Activated naive CD4-positive, alpha-beta T cell treated with anti-CD3 and anti-CD28 coated beads for 36 hours (primary cell): Measurements from ENCODE around the gene CXCR3. TPM values are rescaled to one million over a fixed set of nuclear protein-coding genes. Genes with fewer than 3 reads are reported as not detected.
"Not testable (repeated sequence)": the region's sequence is repeated elsewhere in the genome, so short reads cannot be mapped to it uniquely, and the experiment has no call there.

Experiments used
- CTCF ChIA-PET: fragments of 350-600 bp; sonication (Branson Sonifier 250); formaldehyde crosslinking; loops from one replicate; lab custom pipeline; 2021; ENCODE audit warnings: antibody characterized with exemption; lab: Charles Lee
- DNase-seq: peaks from one replicate; pipeline ENCODE4 v3.0.0-alpha.2; 2020
- H3K27ac Mint-ChIP-seq: one replicate; pipeline ENCODE4 v1.8.0; 2021; ENCODE audit warnings: mild to moderate bottlenecking, mixed read lengths
- H3K27me3 Mint-ChIP-seq: one replicate; pipeline ENCODE4 v1.8.0; 2021; ENCODE audit warnings: low read depth, mixed read lengths
- H3K36me3 Mint-ChIP-seq: one replicate; pipeline ENCODE4 v1.8.0; 2021; ENCODE audit warnings: low read depth, mixed read lengths
- H3K4me1 Mint-ChIP-seq: one replicate; pipeline ENCODE4 v1.8.0; 2021; ENCODE audit warnings: low read depth, mixed read lengths
- H3K4me3 Mint-ChIP-seq: one replicate; pipeline ENCODE4 v1.8.0; 2021; ENCODE audit warnings: mild to moderate bottlenecking, moderate library complexity, mixed read lengths
- H3K9me3 Mint-ChIP-seq: one replicate; pipeline ENCODE4 v1.8.0; 2021; ENCODE audit warnings: mixed read lengths
- intact Hi-C: fragments of 100-400 bp; cut with micrococcal nuclease; formaldehyde crosslinking; loops from one replicate; pipeline ENCODE4 v1.15.1; 2023
- total RNA-seq, 2 experiments: library from RNA; stranded (reverse); gene quantifications; one replicate each; pipeline ENCODE4 v1.2.3, GENCODE V29; 2021

CXCR3 gene
- total RNA-seq, 2 experiments from 2014 or later = 2.1 to 2.5 TPM

DNA sequence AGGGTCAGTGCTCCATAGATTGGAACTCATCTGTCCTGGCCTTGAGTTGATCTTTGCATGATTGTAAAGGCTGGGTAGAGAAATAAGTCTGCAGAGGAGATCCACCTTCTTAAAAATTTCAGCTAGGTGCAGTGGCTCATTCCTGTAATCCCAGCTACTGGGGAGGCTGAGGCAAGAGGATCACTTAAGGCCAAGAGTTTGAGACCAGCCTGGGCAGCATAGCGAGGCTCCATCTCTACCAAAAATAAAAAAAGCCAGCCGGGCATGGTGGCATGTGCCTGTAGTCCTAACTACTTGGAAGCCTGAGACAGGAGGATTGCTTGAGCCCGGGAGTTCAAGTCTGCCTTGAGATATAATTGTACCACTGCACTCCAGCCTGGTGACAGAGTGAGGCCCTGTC, 476 bp upstream of the CXCR3 start:
- H3K27ac Mint-ChIP-seq = peak overlapping the region; percentile 96
- intact Hi-C loops = loop anchor here (1.0 to 10.0 kb wide), 7 partner anchors 32 to 1006 kb away; partner anchors contain the start of gene IL2RG
- CTCF ChIA-PET = interaction anchor here (0.9 to 2.2 kb wide), 3 partner anchors 22 to 33 kb away, joined by 3 to 14 read pairs (median 3); no protein-coding TSS in a partner anchor
- no peaks in the 10 kb centered on the region for H3K27me3 Mint-ChIP-seq
- peaks cover 13% of the 10 kb centered on the region for H3K36me3 Mint-ChIP-seq
- peaks cover 78% of the 10 kb centered on the region for H3K4me1 Mint-ChIP-seq
- peaks cover 1% of the 10 kb centered on the region for H3K9me3 Mint-ChIP-seq
- no peak for DNase-seq
- H3K4me3 Mint-ChIP-seq = peak overlapping the region; percentile 71

- CTCF ChIA-PET = interaction anchor here (0.7 to 0.9 kb wide), 2 partner anchors 26 to 58 kb away, joined by 3 read pairs; no protein-coding TSS in a partner anchor
- Mint-ChIP-seq H3K27ac (peak overlapping the region; percentile 96), H3K4me3 (peak overlapping the region; percentile 71), H3K36me3 (peaks cover 21% of the 10 kb centered on the region), H3K27me3 (no peaks in the 10 kb centered on the region), H3K4me1 (peaks cover 68% of the 10 kb centered on the region), H3K9me3 (peaks cover 1% of the 10 kb centered on the region)
- no peak for DNase-seq
- intact Hi-C loops = loop anchor here (2.0 to 10.0 kb wide), 3 partner anchors 437 to 1007 kb away; partner anchors contain the start of gene IL2RG
Observed at GRCh38 chrX:71617742-71618141, 569 bp downstream of the CXCR3 start.

GRCh38 chrX:71616672-71617529, 1.4 kb downstream of the CXCR3 start:
- intact Hi-C loops = loop anchor here (10.0 kb wide), 1 partner anchor 1008 kb away; no protein-coding TSS in a partner anchor
- no peak for DNase-seq
- Mint-ChIP-seq H3K4me1 (peaks cover 60% of the 10 kb centered on the region), H3K27me3 (no peaks in the 10 kb centered on the region), H3K9me3 (peaks cover 1% of the 10 kb centered on the region), H3K4me3 (peak overlapping the region; percentile 71), H3K36me3 (peaks cover 24% of the 10 kb centered on the region), H3K27ac (peak overlapping the region; percentile 96)
- CTCF ChIA-PET = no interaction called here

GRCh38 chrX:71615954-71616353, 2.4 kb downstream of the CXCR3 start:
- H3K4me1 Mint-ChIP-seq = peaks cover 54% of the 10 kb centered on the region
- intact Hi-C loops = loop anchor here (10.0 kb wide), 1 partner anchor 1009 kb away; no protein-coding TSS in a partner anchor
- H3K36me3 Mint-ChIP-seq = peaks cover 29% of the 10 kb centered on the region
- DNase-seq = peak; percentile 44
- no peaks in the 10 kb centered on the region for H3K27me3 Mint-ChIP-seq
- H3K27ac Mint-ChIP-seq = peak overlapping the region; percentile 69
- peak overlapping the region; percentile 46 for H3K4me3 Mint-ChIP-seq
- CTCF ChIA-PET = interaction anchor here (0.6 to 1.4 kb wide), 2 partner anchors 36 to 109 kb away, joined by 3 to 6 read pairs; no protein-coding TSS in a partner anchor
- peaks cover 1% of the 10 kb centered on the region for H3K9me3 Mint-ChIP-seq

GRCh38 chrX:71615056-71615455, 3.3 kb downstream of the CXCR3 start:
- DNase-seq = no peak
- intact Hi-C loops = loop anchor here (10.0 kb wide), 1 partner anchor 1010 kb away; no protein-coding TSS in a partner anchor
- peak overlapping the region; percentile 69 for H3K27ac Mint-ChIP-seq
- no peak overlapping the region for H3K4me3 Mint-ChIP-seq
- peaks cover 32% of the 10 kb centered on the region for H3K36me3 Mint-ChIP-seq
- CTCF ChIA-PET = interaction anchor here (0.6 to 1.4 kb wide), 2 partner anchors 37 to 146 kb away, joined by 4 to 6 read pairs; no protein-coding TSS in a partner anchor
- H3K4me1 Mint-ChIP-seq = peaks cover 45% of the 10 kb centered on the region
- peaks cover under 1% of the 10 kb centered on the region for H3K9me3 Mint-ChIP-seq
- no peaks in the 10 kb centered on the region for H3K27me3 Mint-ChIP-seq

DNA sequence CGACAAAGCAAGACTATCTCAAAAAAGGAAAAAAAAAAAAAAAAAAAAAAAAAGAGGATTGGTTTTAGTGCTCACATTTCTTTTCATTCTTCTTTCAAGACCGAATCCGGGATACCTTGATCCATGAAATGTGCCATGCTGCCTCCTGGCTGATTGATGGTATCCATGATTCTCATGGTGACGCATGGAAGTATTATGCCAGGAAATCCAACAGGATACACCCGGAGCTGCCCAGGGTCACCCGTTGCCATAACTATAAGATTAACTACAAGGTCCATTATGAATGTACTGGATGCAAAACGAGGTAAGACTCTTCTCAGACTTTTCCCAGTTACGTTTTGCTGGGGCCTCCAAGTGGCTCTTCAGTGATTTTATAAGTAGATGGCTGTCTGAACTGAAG, 6.1 kb downstream of the CXCR3 start:
- Mint-ChIP-seq H3K4me1 (peaks cover 37% of the 10 kb centered on the region), H3K27me3 (no peaks in the 10 kb centered on the region), H3K9me3 (no peaks in the 10 kb centered on the region), H3K27ac (no peak overlapping the region), H3K4me3 (no peak overlapping the region), H3K36me3 (peaks cover 47% of the 10 kb centered on the region)
- intact Hi-C loops = loop anchor here (10.0 kb wide), 1 partner anchor 1013 kb away; no protein-coding TSS in a partner anchor
- no peak for DNase-seq
- CTCF ChIA-PET = no interaction called here

GRCh38 chrX:71611736-71612135, 6.6 kb downstream of the CXCR3 start:
- Mint-ChIP-seq H3K4me1 (peaks cover 37% of the 10 kb centered on the region), H3K36me3 (peaks cover 48% of the 10 kb centered on the region)
- DNase-seq, H3K4me3 Mint-ChIP-seq, H3K27ac Mint-ChIP-seq, H3K27me3 Mint-ChIP-seq, CTCF ChIA-PET, H3K9me3 Mint-ChIP-seq: not testable (repeated sequence)
- intact Hi-C loops = loop anchor here (10.0 kb wide), 1 partner anchor 1013 kb away; no protein-coding TSS in a partner anchor

DNA sequence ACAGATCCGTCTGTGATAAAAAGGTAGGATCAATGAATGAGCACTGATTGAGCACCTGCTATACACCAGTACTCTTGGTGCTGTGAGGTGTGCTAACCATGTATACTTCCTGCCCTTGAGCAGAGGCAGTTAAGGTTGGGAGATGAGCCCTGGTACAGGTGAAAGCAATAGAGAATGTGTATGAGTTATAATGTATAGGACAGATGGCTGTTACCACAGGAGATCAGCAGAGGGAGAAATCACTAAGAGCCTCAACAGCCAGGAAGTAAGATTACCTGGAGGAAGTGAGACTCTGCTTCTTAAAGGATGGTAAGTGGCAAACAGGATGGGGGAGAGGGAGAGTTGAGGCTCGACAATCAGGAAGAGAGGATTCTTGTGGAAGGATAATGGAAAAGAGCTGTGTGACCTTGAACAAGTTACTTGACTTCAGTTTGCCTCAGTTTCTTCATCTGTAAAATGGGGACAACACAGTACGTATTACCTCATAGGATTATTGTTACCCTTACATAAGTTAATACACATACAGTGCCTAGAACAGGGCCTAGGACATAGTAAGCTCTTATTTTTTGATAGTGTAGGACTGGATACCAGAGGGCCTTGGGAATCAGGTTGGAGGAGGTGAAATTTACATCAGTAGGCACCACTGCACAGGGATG, 9.1 kb downstream of the CXCR3 start:
- H3K9me3 Mint-ChIP-seq = peaks cover 2% of the 10 kb centered on the region
- CTCF ChIA-PET = interaction anchor here (0.8 to 0.9 kb wide), 2 partner anchors 43 to 48 kb away, joined by 3 to 4 read pairs; no protein-coding TSS in a partner anchor
- no peak for DNase-seq
- H3K4me1 Mint-ChIP-seq = peaks cover 41% of the 10 kb centered on the region
- H3K36me3 Mint-ChIP-seq = peaks cover 53% of the 10 kb centered on the region
- H3K27ac Mint-ChIP-seq = no peak overlapping the region
- H3K4me3 Mint-ChIP-seq = no peak overlapping the region
- H3K27me3 Mint-ChIP-seq = no peaks in the 10 kb centered on the region
- intact Hi-C loops = loop anchor here (1.0 kb wide), 1 partner anchor 41 kb away; no protein-coding TSS in a partner anchor

DNA sequence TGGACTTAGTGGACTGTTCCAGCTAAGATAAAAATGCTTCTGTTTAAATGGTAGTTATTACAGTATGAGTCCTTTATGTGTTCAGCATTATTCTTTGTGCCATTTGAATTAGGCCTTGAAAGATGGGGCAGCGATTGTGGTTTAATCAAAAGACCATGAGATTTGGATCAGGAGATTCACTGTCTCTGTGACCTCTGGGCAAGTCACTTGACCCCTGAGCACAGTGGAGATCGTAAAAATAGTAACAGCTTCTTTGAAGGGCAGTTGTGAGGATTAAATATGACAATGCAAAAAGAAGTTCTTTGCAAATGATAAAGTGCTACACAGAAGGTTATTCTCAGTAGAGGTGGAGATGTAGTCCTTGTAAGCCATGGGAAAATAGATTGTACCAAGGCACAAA, 10.8 kb downstream of the CXCR3 start:
- H3K4me3 Mint-ChIP-seq = no peak overlapping the region
- DNase-seq = no peak
- peaks cover 58% of the 10 kb centered on the region for H3K36me3 Mint-ChIP-seq
- intact Hi-C loops = no loop called here
- H3K4me1 Mint-ChIP-seq = peaks cover 47% of the 10 kb centered on the region
- H3K27me3 Mint-ChIP-seq = no peaks in the 10 kb centered on the region
- H3K27ac Mint-ChIP-seq = peak overlapping the region; percentile 30
- H3K9me3 Mint-ChIP-seq = peaks cover 4% of the 10 kb centered on the region
- CTCF ChIA-PET = no interaction called here

GRCh38 chrX:71606536-71607216, 11.6 kb downstream of the CXCR3 start:
- intact Hi-C loops = no loop called here
- H3K4me1 Mint-ChIP-seq = peaks cover 47% of the 10 kb centered on the region
- no peak overlapping the region for H3K4me3 Mint-ChIP-seq

GRCh38 chrX:71604796-71605568, 13.3 kb downstream of the CXCR3 start:
- no peaks in the 10 kb centered on the region for H3K27me3 Mint-ChIP-seq
- H3K4me1 Mint-ChIP-seq = peaks cover 47% of the 10 kb centered on the region
- H3K4me3 Mint-ChIP-seq = no peak overlapping the region
- H3K36me3 Mint-ChIP-seq = peaks cover 63% of the 10 kb centered on the region
- CTCF ChIA-PET = no interaction called here
- no peak for DNase-seq
- intact Hi-C loops = no loop called here
- H3K27ac Mint-ChIP-seq = no peak overlapping the region
- H3K9me3 Mint-ChIP-seq = peaks cover 4% of the 10 kb centered on the region

More at GRCh38 chrX:71606536-71607216, 11.6 kb downstream of the CXCR3 start:
- Mint-ChIP-seq H3K27ac (peak overlapping the region; percentile 81), H3K27me3 (no peaks in the 10 kb centered on the region), H3K36me3 (peaks cover 64% of the 10 kb centered on the region), H3K9me3 (peaks cover 4% of the 10 kb centered on the region)
- CTCF ChIA-PET = interaction anchor here (1.0 kb wide), 2 partner anchors 11 to 36 kb away, joined by 4 read pairs; no protein-coding TSS in a partner anchor
- DNase-seq = no peak
